Amniotic epithelial cell (primary cell): Measurements from ENCODE around the gene LCP1.
"Not testable (repeated sequence)": the region's sequence is repeated elsewhere in the genome, so short reads cannot be mapped to it uniquely, and the experiment has no call there.

Source experiments
- DNase-seq: peaks from one replicate; pipeline ENCODE4 v3.0.0-alpha.2; 2010; ENCODE audit warnings: low read depth

Gene LCP1, protein sequence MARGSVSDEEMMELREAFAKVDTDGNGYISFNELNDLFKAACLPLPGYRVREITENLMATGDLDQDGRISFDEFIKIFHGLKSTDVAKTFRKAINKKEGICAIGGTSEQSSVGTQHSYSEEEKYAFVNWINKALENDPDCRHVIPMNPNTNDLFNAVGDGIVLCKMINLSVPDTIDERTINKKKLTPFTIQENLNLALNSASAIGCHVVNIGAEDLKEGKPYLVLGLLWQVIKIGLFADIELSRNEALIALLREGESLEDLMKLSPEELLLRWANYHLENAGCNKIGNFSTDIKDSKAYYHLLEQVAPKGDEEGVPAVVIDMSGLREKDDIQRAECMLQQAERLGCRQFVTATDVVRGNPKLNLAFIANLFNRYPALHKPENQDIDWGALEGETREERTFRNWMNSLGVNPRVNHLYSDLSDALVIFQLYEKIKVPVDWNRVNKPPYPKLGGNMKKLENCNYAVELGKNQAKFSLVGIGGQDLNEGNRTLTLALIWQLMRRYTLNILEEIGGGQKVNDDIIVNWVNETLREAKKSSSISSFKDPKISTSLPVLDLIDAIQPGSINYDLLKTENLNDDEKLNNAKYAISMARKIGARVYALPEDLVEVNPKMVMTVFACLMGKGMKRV

DNA sequence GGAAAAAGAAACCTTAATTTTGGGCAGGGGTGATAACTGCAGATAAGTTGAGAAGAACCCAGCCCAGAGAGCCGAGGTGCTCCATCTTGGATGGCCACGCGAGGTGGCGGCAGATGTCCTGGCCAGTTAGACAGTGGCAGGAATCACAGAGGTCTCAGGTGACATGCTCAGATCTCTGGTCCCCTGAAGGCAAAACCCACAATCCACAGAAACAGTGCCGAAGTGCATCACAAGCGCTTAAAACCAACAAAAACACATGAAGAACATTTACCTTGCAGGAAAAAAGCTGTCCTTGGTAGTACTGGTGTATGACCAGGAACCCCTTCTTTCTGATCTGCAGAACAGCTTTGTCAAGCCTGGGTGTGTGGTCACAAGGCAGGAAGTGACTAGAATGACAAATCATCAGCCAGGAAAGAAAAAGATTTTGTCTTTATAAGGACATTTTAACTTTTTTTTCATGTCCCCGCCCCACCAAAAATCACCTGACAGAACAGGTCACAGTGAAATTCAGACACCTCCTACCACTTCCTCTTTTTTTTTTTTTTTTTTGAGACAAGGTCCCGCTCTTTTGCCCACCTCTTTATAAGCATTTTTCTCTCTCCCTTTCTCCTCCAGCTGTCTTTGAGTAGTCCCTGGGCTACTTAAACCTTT is at the start of gene LCP1:
TSS of gene LCP1 (minus strand) at position 338 of the 651 bp plus-strand sequence. CDS start 22,515 bp downstream, outside the sequence.
- DNase-seq: no peak

DNA sequence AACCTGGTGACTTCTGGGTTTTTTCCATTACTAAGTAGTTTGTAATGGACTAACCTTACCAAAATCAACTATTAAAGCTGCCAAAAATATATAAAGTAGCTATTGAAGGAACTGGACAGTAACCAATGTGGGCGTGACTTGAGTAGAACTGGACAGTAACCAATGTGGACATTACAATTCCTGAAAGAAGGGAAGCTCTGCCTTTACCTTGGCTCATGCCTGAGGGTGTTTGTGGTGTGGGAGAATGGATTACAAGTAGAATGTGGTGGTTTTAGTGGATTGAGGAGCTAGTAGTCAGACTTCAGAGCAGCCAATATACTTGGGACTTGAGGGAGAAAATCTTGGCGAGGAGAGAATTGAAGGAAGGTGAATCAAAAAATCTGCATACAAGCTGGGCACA is 47.3 kb upstream of the LCP1 start:
- DNase-seq: no peak

DNA sequence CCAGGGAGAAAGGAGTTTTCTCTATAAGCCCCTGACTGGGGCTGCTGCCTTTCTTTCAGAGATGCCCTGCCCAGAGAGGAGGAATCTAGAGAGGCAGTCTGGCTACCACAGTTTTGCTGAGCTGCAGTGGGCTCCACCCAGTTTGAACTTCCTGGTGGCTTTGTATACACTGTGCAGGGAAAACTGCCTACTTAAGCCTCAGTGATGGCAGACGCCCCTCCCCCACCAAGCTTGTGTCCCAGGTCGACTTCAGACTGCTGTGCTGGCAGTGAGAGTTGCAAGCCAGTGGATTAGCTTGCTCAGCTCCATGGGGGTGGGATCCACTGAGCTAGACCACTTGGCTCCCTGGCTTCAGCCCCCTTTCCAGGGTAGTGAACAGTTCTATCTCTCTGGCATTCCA is 38.3 kb upstream of the LCP1 start:
- not testable (repeated sequence) for DNase-seq

DNA sequence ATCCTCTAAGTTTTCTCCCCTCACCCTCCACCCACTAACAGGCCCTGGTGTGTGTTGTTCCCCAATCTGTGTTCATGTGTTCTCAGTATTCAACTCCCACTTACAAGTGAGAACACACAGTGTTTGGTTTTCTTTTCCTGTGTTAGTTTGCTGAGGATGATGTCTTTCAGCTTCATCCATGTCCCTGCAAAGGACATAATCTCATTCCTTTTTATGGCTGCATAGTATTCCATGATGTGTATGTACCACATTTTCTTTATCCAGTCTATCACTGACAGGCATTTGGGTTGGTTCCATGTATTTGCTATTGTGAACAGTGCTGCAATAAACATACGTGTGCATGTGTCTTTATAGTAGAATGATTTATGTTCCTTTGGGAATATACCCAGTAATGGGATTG is 32.8 kb upstream of the LCP1 start:
- not testable (repeated sequence) for DNase-seq

DNA sequence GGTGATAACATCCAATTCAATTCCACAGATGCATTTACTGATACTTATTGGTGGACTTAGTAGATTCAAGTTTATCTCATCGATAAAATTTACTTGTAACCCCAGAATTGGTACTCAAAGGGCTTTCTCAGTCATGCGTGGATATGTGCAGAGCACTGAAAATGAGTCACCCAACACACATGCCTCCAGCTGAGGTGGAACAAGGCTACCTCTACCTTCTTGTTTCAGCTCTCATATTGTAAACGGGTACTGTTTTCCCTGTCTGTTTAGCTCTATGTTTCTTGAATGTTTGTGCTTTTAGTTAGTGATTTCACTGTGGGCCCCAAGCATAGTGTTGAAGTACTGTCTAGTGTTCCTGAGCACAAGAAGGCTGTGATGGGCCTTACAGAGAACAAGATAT is 31.3 kb upstream of the LCP1 start:
- DNase-seq: no peak

DNA sequence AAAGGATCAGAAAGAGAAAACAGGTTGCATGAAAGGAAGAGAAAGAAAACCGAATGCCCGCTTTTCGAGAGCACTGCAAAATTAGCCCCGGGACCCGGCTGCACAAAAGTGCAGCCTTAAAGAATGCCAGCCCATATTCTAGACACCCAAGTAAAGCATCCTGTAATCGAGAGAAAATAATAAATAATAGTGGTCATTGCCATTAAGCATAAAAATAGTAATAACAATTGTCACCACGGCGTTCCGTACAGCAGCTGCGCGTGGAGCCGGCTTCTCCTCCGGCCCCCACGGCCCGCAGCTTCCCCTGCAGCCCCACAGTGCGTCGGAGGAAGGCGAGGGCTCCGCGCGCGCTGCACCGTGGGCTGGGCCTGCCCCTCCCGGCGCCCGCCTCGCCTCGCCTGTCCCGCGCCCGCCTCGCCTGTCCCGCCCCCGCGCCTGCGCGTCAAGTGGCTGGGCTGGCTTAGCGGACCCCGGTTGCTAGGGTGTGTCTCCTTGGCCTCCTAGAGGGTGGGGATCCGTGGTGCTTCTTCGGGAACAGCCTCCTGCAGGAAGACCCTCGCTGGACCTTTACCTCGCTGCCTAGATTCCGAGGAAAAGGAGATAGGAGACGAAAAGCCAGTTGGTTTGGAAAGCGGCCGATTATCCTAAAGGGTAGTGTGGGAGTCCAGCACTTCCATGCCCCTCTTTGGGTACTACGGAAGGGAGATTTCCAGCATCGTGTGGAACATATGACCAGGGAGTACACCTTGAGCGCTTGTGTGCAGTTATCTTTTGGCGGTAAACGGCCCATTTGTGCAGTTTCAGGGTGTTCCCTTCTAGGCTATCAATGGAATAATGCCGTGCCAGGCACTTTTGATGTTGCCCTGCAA is 29.7 kb upstream of the LCP1 start, which contains the start of gene LRRC63:
TSS of gene LRRC63 (plus strand) at position 446 of the 869 bp plus-strand sequence. CDS start 1,107 bp downstream, outside the sequence.
- DNase-seq: peak; percentile 30

DNA sequence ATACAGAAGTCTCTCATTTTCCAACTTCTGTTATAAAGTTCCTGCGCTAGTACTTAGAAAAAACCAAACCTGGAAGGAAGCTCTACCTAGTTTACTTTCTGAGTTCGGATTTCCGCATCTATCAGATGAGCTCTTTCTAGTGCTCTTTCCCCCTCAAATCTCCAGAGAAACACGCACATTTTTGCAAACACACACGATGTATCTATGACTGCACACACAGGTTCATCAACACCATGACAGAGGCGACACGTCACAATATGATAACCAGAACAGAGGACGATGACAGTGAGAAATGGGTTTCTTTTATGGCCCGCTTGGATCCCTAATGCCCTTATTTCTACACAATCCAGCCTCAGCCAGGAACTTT is 29.1 kb upstream of the LCP1 start:
- DNase-seq: no peak

DNA sequence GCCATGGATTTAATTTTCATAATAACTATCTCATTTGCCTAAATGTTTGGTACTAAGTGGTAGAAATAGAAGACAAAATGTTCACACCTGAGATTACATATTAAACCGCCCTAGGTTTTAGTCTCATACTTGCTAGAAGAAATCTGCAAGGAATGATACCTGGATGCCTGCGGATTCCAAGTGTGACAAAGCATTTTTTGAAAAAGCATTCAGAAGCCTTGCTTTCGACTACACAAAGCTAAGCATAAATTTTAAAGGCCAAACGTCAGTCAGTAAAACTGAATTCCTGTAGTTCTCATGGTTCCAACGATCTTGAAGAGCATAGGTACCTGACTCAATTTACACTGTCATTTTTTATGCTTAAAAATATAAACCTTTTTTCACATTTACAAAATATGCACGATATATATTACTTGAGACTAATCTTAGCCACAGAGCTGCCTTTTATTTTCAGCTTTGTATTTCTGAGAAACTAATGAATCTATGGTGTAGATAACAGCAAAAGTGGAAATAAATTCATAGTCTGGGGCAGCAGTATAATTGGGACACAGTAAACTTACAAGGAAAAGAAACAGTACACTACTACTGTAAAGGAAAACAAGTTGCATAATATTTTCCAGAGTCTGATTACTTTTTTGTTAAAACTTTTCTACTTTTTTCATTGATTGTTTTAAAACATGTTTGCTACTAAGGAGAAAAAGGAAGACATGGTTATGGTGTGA is 28.5 kb upstream of the LCP1 start:
- no peak for DNase-seq

DNA sequence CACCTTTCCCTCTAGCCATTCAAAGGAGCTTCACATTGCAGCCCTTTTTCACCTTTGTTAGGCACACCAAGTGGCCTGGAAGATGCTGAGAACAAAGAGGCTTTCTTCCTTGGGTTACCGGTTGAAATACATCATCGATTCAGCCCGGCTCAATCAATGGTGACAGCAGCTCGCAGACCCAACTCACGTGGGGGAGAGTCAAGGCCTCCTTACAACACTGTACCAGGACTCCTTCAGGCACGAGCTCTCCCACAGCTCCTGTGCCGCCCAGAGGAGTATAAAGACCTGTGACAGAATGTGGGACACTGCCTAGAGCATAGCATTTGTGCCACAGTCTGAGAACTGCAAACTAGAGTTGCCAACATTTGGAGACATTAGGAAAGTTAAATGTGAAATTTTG is 25.9 kb upstream of the LCP1 start:
- DNase-seq: no peak

DNA sequence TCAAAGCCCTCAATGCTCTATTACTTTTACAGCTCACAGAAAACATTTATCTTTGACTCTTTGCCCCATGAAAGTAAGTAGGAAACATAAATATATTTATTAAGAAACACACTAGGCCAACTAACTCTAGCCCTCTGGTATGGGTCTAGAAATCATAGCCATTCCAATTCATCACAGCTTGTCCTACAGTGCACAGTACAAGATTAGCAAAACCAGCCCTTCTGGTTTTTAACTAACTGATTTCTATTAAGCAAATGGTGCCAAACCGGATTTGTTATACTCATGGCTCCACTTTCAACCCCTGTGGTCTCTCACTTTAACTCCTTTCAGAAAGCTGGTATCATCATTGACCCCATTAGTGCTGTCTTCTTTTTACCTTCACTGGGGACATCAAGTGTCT is 24.2 kb upstream of the LCP1 start:
- DNase-seq: no peak

DNA sequence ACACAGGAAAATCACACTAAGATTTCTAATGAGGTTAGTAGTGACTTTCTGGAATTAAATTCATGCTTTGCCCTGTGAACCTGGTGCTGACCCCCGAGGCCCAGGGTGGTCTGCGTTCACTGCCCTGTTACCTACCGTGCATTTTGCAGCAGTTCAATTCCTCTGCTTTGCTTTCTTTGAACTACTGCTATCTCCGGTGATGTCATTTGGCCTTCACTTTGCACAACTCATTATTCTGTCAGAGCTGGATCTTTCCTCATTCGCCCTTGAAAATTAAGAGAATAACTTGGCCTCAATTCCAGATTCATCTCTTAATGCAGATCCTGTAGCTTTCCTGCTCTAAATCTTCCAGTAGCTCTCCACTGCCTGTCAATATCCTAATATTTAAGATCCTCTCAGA is 21.0 kb upstream of the LCP1 start:
- peak; percentile 20 for DNase-seq

DNA sequence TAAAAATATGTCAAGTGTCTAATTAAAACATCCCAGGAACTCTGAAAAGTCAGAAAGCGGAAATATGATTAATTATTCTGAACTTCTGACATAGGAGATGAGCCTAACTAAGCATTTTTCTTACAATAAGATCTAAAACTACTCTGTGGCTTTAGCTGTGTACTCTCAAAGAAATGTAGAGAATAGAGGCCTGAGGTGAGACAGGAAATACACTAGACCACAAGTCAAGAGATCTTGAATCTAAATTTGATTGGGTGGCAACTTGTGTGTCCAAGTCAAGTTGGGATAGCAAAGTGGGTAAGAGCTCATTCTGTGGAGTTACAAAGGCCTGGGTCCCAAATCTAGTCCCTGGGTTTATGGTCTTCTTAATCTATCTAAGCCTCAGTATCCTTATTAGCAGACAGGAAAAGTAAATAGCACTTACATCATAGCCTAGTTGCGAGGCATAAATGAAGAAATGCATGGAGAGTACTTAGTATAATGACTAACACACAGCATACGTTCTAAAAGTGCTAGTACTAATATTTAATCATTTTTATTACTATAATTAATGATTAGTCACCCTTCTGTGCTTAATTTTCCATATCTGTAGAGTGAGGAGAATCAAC is 20.3 kb upstream of the LCP1 start:
- DNase-seq: peak; percentile 2

DNA sequence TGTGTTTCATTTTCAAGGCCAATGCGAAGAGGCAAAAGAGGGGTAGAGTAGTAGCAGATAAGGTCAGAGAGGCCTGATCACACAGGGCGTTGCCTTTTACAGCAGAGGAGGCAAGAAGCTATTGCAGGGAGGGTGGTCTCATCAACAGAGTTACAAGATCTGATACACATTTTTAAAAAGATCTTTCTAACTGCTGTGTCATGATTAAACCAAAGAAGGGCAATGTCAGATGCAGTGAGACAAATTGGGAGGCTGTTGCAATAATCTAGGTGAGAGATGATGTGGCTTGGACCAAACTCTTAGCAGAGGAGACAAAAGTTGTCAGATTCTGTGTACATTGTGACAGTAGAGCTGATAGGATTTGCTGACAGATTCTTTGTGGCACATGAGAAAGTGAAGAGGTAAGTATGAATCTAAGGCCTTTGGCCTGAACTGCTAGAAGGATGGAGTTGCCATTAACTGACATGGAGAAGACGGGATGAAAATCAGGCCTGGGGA is 16.8 kb upstream of the LCP1 start:
- no peak for DNase-seq

DNA sequence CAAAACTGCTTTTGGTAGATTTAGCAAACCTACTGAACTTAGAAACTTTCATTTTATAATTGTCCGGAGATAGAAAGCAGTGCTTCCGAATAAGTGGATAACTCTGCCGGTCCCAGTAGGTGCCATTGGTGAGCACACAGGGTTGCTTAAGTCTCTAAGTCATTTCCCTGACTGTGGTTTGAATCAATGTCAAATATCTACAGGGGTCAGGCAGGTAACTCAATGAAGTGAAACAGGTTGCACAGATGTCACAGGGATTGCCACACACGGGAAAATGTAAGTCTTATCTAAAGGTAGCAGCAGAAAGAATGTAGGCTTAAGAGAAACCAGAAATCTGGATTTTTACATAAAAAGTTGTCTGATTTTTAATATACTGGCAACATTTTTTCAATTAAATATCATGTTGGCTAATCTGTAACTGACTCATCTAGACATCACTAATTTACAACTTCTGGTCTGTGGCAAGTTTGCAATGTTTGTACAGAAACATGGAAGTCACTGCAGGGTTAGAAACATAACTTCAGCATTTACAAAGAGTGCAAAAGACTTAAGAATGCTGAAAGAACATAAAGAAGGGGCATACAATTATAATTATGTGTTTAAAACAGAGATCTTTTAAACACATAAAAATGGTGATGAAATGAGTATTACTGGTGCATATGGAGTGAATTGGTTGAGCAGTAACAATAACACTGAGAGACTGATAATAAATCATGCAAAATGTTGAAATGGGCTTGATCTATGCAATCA is 15.5 kb upstream of the LCP1 start:
- peak; percentile 36 for DNase-seq

DNA sequence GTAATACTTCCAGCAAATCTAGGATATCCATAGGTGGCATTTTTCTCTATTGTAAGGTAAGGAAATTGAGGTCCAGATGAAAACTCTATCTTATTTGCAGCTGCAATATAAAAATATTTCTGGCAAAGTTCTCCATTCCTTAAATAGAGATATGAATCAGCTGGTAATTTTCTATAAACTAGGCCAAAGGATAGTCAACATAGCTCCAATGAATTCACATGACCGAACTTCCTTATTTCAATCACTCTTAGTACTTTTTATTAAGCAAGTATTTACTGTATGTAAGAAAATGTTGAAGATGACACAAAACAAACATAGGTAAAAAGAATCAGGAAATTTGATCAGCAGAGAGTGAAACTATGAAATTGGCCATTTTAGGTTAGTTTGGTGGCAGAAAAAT is 13.0 kb upstream of the LCP1 start:
- DNase-seq: no peak

DNA sequence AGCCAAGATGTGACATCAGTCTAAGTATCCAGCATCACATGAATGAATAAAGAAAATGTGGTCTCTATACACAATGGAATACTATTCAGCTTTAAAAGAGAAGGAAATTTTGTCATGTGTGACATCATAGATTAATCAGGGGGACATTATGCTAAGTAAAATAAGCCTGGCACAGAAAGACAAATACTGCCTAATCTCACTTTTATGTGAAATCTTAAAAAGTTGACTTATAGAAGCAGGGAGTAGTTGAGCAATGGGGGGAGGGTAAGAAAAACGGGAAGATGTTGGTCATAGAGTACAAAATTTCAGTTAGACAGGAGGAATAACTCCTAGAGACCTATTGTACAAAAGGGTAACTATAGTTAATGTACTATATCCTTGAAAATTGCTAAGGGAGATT is 10.4 kb upstream of the LCP1 start:
- DNase-seq: no peak

DNA sequence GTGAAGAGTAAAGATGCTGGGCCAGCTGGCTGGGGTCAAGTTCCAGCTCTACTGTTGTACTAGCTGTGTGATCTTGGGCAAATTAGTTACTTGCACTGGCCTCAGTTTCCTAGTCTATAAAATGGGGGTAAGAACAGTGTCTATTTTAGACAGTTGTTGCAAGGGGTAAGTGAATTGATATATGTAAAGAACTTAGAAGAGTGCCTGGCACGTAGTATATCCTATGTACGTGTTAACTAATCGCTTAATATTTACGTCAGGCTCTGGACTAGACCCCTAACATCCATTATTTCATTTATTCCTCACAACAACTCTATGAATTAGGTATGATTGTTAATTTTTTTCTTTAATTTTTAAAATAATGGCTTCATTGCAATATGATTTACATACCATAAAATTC is 3.7 kb upstream of the LCP1 start:
- no peak for DNase-seq

DNA sequence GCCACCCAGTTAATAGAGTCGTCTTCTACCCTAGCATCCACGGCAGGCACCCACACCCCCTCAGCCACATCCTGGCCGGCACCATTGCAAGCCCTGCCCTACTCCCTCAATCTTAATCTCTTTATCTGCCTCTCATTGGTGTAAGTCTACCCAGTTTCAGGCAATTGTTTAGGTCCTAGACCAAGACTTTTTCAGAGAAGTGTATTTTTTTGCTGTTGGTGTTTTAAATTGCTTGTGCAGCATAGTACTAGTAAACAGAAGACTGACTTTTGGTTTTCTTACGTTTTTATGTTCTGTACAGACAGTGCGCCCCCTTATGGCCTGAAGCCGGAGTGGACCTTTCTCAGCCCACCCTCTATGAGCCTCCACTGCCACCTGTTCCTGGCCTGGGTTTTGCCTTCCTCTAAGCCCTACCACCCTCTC is 2.3 kb upstream of the LCP1 start:
- peak; percentile 16 for DNase-seq

DNA sequence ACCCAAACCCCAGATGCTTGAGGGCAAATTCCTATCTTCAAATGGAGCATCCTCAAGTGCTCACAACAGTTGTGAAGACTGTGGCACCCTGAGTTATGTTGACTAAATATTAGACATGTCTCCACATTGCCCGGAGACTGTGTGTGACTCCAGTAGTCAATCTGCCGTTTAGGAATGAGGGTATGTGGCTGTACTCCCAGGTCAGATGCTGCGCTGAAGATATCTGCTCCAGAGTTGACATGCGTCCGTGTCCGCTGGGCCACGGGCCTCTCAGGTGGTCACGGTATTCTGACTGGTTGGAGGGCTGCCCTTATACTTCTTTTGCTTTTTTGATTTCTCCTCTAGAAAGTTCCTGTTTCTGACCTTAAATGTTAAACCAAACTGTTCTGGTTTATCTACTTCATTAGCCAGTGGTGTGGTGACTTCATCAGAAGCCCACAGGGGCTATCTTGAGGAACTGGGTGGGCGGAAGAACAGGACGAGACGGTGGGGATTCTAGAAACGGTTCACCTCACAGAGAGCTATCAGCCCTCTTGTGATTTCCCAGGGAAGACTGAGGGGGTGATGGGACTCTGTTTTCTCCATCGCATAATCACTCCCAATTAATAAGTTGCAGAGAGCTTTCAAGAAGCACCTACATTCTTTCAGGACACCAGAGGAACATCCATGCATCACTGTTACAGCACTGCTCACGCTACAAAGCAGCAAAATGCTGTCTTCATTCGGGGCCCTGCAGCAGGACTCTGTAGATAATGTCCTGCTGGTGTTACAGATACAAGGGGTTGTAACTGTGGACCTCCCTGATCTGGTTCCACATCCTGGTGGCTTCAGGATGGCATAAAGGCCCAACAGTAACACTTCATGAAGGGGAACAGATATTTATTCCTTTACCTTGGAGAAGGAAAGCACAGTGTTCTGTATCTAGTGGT is 1.3 kb upstream of the LCP1 start:
- no peak for DNase-seq
